NCI-H345 treated with DMSO at 0.1 percent for 48 hours (cell line): ENCODE data around the gene MAP3K8.

Experiments used
- DNase-seq: peaks from one replicate; lab custom pipeline; 2025; ENCODE audit not compliant: unreplicated experiment; lab: John Stamatoyannopoulos, UW

The MAP3K8 gene

DNA sequence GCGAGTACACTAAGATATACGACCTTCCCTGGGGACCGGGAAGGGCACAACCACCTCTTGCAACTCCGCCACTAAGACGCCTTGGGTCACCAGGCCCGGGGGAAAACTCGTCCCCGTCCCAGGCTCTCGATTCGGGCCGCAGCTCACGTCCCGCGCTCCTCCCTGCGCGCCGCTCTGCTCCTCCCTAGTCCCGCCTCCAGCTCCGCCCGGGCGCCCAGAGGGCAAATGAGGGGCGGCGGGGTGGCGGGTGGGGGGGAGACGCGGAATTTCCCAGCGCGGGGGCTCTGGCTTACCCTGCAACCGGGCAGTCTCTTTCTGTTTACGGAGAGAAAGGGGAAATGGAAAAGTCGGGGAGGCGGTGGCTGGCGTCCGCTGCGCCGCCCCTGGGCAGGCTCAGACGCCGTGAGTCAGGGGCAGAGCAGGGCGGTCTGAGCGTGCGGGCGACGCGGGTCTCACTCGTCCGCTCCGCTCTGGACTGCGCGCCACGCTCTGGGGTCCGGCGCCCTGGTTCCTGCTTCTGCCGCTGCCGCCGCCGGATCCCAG is at the start of gene MAP3K8:
Gene MAP3K8, plus strand, starts transcription at position 455 of the 543 bp plus-strand sequence. CDS start 4,755 bp downstream, outside the sequence.
- peak; percentile 33 for DNase-seq

DNA sequence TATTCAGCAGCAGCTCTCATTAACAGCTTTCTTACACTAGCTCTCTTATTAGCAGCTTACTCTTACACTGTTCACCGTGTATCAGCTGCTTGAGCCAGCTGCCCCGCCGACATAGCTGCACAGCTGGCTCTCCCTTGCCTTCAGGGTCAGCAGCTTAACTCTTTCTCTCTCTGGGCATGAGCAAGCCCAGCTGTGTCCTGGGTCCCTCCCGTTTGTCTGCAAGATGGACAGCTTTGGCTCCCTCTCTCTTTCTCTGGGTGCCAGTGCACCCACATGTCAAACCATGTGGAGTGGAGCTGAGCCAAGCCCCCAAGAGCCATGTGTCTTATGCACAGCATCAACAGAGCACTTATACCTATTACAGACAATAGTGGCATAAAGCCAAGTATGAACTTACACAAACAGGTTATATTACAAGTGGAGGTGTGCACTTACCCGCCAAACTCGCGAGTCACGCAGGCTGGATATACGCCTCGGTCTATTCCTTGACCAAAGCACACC is 49.2 kb upstream of the MAP3K8 start:
- DNase-seq = no peak

DNA sequence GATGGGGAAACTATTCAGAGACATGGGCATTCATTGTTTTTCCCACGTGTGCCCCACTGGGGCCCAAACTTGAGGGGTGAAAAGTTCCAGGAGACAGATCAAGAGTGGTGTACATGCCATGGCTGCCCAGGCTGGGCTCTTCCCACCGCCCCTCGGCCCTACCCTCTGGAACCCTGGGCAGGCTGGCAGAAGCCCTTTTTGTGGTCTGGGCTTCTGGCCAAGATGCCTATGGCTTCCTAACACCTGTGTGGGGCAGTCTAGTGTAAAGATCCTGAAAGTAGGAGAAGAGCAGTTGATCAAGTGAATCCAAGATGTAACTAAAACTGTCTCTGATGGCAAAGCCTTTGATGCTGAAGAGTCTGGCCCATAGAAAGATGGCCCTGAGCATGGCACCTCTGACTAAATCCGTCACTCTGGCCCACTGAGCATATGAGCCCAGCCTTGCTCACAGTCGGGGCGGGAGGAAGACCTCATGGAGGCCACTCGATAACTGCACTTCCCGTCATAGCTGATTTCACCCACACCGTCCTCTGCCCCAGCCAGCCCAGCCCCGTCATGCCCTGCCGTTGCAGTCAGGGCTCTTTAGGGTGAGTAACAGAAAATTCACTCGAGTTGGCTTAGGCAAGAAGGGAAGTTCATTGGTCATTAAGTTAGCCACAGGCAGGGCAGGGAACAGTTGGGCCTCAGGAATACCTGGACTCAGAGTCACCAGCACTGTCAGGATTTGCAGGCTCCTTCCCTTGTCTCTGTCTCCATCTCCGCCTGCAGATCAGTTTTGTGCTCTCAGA is 47.0 kb upstream of the MAP3K8 start:
- no peak for DNase-seq

DNA sequence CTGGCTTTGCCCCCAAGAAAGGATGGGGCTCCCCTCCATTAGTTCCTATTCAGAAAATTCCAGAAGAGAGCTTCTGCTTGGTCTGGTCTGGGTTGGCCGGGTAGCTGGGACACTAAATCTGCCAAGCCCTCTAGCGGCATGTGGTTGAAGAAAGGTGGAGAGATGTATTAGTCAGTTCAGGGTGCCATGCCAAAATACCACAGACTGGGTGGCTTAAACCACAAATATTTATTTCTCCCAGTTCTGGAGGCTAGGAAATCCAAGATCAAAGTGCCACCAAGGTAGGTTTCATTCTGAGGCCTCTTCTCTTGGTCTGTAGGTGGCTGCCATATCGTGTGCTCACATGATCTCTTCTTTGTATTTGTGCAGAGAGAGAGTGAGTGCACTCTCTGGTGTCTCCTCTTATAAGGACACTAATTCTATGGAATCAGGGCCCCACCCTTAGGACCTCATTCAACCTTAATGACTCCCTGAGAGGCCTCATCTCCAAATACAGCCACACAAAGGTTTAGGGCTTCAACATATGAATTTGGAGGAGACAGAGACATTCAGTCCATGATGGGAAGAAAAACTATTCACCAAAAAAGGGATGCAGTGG is 46.2 kb upstream of the MAP3K8 start:
- no peak for DNase-seq

DNA sequence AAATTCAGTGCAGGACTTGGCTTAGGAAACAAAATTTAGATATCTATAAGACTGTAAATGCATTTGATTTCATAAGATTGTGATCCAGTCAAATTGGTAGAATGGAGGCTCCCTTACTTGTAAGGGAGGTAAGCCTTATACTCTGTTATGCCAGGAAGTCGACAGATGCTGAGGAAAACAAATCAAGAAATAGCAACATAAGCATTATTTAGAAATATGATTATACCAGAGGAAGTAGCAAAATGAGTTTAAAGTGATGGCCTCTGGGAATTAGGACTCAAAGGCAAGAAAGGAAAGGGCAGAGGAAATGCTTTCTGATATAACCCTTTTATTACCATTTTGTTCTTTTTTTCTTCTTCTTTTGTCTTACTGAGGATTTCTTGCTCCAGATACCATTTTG is 44.4 kb upstream of the MAP3K8 start:
- no peak for DNase-seq

DNA sequence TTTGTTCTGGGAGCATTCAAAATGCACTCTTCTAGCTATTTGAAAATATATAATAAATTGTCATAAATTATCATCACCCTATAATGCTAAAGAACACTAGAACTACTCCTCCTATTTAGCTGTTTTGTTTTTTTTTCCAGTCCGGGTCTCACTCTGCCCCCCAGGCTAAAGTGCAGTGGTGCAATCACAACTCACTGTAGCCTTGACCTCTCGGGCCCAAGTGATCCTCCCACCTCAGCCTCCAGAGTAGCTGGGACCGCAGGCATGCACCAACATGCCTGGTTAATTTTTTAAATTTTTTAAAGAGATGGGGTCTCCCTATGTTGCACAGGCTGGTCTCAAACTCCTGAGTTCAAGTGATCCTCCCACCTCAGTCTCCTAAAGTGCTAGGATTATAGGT is 43.8 kb upstream of the MAP3K8 start:
- no peak for DNase-seq

DNA sequence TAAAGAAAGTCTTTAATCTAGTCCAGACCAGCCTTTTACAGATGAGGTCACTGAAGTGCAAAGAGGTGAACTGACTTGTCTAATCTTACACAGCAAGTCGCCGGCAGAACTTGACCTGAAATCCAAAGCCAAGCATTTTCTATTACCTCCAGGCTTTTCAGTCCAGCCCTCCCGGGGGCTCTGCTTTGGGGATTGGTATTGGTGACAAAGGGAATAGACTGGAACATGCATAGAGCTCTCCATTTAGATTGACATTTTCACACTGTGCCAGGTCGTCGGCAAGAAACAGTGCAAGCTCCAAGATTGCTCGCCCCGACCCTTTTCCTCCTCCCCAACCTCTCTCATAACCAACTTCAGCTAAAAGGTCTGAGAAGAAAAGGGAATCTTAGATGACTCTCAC is 42.7 kb upstream of the MAP3K8 start:
- no peak for DNase-seq

DNA sequence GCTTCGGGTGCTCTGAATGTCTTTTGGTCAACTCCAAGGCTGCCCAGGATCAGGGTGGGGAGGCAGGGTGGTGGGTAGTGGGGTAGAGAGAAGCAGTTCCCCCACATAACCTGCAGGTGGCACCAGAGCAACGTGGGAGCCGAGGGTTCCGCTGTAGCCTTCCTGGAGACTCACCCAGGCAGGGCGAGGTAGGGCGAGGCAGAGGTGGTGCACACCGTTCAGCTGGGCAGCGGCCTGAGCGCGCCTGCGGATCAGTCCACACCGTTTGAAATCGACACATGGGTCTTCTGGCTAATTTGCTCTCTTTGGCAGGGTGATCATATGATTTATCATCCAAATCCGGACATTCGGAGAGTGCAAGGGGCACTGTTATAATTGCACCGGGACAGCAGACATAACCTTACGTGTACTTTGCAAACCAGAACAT is 41.4 kb upstream of the MAP3K8 start:
- DNase-seq = peak; percentile 23

DNA sequence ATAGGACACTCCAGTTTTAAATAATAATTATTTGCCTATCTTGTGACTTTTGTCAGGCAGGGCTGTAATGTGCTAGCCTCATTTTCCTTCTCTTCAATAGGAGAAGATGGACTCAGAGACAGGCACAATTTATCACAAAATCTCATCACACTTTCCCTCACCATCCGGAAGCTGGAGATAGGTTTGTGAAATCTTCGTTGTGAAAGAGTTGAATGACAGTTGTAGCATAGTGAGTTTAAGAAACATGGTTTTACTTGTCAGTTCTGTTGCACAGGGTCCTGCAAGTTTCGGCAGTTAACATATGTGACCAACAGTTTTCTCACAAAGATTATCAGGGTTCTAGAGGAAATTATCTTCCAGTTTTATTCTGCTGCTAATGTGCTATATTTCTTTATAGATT is 37.7 kb upstream of the MAP3K8 start:
- no peak for DNase-seq

DNA sequence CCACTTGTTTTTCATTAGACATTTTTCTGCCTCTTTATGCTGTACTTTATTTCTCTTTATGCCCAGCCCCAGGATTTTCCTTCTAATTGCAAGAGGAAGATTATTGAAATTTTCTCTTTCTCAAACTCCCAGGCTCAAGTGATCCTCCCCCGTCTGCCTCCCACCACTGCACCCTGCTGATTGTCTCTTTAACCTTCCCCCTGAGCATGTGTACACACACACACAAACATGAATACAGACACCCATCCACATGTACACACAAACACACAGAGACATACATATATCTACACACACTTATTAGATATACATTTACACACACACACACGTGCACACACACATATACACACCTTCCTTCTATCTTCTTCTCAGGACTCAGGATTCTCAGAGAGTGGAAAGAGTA is 37.3 kb upstream of the MAP3K8 start:
- no peak for DNase-seq

DNA sequence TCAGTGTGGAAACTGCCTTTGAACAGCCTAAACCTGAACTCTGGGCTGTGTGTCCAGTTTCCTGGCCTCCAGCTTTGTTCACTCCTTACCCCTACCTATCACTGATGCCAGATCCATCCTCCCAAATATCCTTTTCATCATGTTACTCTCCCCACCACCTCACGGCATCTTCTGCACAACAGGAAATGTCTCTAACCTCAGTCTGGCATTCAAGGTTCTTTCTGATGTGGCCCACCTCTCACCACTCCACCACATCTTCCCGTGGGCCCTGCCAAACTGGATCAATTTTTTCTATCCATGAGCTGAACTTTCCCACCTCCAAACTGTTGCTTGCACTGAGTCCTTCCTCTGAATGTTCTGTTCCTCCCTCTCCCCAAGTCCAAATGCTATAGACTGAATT is 35.8 kb upstream of the MAP3K8 start:
- no peak for DNase-seq

DNA sequence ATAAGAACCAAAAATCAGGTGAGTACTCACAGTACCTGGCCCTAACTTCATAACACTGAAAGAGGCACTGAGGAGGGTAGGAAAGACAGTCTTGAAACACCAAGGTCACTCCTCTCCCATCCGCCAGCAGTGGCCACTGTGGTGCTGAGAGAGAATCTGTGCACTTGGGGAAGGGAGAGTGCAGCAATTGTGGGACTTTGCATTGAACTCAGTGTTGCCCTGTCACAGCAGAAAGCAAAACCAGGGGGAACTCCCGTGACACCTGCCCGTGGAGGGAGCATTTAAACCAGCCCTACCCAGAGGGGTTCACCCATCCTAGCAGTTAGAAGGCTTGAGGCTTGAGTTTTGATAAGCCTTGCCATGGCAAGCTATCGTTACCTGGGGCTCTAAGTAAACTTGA is 35.2 kb upstream of the MAP3K8 start:
- DNase-seq = no peak

DNA sequence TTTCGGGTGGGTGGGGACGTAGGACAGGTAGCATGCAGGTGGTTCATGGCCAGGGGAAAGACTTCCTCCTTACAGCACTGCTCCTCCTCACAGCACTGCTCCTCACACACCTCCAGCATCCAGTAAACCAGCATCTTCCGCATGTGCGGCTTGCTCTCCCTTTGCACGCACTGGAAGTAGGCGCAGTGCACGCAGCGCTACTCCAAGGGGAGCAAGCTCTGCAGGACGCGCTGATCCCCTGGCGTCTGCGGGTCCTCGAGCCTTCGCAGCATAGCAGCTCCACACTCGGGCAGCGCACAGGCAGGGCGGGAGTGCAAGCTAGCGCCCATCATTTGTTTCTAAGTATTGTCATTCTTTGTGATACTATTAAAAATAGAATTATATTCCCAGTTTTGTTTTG is 30.5 kb upstream of the MAP3K8 start:
- DNase-seq = no peak

DNA sequence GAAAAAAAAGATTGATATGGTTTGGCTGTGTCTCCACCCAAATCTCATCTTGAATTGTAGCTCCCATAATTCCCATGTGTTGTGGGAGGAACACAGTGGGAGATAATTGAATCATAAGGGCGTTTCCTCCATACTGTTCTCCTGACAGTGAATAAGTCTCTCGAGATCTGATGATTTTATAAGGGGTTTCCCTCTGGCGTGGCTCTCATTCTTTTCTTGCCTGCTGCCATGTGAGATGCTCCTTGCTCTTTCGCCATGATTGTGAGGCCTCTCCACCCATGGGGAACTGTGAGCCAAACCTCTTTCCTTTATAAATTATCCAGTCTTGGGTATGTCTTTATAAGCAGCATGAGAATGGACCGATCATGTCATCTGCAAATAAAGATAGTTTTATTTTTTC is 29.4 kb upstream of the MAP3K8 start:
- no peak for DNase-seq

DNA sequence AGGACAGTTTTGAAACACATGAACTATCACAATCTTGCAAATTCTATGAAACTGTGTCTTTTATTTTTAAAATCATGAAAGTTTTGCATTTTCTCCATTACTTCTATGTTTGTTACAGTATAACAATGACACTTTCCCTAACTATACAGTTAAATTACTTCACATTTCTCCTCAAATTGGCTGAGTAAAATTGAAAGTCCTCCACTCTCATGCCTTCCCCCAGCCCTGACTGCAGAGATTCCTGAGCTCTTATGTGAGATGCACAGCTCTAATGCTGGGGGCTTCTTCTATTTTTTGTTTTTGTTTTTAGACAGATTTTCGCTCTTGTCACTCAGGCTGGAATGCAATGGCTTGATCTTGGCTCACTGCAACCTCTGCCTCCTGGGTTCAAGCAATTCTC is 22.7 kb upstream of the MAP3K8 start:
- no peak for DNase-seq

DNA sequence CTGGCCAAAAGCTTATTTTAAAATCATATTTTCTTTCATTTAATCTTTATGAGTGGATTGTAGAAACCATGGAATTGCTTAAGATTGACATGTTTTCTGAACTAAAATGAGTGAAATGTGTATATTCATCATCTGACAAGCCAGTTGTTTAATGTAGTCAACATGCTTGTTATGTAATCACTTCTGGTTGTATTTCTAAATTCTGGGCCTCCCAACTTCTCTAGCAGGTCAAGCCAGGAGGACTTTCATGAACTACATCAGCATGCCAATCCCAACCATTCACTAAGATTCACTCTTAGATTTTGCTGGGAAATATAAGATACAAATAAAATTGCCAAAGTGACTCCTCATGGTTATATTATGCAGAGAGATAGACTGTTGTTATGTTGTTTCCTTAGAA is 21.1 kb upstream of the MAP3K8 start:
- no peak for DNase-seq

DNA sequence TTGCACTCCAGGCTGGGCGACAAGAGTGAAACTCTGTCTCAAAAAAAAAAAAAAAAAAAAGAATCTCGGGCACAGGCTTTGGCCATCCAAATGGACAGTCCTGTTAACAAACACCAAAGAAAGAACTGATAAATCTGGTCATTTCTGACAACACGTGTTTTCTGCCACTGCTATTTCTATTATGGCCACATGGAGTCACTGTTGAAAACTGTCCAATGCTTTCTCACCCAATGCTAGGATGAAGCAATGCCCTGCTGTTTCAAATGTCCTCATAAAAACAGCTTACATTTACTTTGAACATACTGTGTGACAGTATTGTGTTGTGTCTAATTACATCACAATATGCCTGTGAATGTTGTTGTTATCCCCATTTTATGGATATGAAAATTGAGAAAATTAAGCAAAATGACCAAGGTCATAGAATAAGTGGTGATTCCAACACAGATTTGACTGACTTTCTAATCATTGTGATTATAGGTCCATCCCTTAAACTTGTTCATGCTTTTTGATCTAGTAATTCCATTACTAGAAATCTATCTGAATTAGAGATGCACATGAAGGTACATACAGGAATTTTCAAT is 19.9 kb upstream of the MAP3K8 start:
- no peak for DNase-seq

DNA sequence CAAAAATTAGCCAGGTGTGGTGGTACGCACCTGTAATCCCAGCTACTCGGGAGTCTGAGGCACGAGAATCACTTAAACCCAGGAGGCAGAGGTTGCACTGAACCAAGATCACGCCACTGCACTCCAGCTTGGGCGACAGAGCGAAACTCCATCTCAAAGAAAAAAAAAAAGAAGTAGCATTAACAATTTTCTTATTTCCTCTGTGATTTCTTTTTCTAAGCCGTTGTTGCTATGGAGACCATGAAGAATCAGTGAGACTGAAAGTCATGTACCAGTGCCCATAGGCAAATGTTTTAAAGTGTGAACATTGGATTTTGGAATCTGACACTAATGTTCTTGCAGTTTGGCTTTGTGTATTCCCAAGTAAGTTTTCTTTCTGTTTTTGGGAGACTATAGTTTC is 18.4 kb upstream of the MAP3K8 start:
- DNase-seq = no peak

DNA sequence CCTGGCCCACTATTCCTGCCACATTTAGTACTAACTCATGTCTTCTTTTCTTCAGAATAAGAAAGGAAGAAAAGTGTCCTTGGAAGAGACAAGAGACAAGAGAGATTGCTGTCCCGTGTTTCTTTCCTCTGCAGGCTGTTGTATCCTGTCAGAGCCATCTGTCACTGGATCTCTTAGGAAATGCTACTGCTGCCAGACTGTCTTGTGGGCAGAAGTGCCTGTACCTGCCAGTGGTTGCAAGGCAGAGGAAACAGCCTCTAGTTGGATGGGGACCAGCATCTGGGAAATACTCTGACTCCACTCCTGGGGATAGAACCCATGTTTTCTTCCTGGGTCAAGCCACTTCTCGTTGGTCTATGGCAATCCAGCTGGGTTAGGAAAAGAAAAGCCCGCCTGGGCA is 16.7 kb upstream of the MAP3K8 start:
- DNase-seq = no peak

DNA sequence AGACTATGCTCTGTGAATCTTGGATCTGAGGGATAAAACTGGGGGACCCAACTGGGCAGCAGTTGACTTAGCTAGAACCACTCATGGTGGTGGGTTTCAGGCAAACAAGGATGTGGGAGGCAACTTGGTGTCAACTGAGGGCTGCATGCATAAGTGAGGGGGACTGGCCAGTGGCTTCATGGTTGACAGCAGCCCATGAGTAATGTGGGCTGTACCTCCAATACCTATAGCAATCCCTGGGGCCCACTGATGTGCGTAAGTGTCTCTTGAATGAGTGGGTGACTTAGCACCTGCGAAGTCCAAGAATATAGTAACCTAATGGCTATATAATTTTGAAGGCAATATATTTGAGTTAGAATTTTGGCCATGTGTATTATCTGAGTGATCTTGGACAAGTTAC is 13.7 kb upstream of the MAP3K8 start:
- no peak for DNase-seq

DNA sequence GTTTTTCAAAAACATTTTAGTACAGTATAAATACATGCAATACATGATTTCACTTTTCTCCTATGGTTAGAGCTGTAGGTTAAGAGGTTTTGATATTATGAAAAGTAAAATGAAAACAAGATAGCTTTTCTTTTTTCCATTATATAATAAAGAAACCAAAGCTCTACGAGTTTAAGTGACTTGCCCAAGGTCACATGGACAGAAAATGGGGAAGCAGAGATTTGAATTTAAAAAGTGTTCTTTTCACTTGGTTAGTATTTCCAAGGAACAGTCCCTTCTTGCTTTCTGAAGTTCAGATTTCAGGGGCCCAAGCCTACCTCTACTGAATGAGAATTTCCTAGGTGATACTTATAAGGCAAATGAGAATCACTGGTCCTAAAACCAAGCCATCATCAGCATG is 13.2 kb upstream of the MAP3K8 start:
- no peak for DNase-seq

DNA sequence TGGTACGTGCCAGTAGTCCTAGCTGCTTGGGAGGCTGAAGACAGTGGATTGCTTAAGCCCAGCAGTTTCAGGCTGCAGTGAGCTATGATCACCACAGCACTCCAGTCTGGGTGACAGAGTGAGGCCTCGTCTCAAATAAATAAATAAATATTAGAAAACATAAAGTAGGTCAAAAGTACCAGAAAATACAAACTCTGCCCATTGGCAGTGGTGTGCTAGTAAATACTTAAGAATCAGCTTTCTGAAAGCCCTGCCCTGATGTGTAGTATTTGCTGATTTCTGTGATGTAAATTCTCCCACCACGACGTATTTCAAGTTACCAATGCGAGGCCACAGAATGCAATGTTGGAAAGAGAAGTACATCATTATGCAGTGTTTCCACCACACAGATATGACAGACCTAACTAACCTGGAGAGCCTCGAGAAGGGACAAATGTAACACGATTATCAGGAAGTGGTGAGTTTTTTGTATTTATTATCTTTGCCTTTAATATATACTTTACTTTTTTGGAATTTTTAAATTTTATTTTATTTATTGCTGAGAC is 11.8 kb upstream of the MAP3K8 start:
- DNase-seq = no peak
